GM18499 (cell line): ENCODE results near the gene SHBG.
"Not testable (repeated sequence)": the region's sequence is repeated elsewhere in the genome, so short reads cannot be mapped to it uniquely, and the experiment has no call there.

ENCODE experiments used
- ATAC-seq: cut with Tn5 transposase; IDR thresholded peaks from one replicate; pipeline ENCODE4 v1.9.1; 2021; ENCODE audit warnings: moderate number of reproducible peaks; ENCODE audit not compliant: insufficient read depth, unreplicated experiment

The SHBG gene

GRCh38 chr17:7611635-7612293 is 18.2 kb upstream of the SHBG start:
- ATAC-seq = no peak

DNA sequence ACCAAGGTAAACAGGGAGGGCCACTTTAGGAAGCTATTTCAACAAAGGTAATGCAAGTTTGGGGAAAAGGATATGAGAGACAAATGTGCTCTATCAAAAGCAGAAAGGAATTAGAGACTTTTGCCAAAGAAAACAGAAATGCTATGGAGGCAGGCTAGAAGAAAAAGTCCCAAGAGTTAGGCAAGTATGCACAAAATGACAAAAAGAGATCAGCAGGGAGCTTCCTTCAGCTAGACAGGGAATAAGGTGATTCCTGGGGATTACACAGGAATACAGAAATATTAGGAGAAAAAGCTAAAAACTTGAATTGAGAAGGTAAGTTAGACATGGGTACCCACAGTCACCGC is 17.7 kb upstream of the SHBG start:
- no peak for ATAC-seq

DNA sequence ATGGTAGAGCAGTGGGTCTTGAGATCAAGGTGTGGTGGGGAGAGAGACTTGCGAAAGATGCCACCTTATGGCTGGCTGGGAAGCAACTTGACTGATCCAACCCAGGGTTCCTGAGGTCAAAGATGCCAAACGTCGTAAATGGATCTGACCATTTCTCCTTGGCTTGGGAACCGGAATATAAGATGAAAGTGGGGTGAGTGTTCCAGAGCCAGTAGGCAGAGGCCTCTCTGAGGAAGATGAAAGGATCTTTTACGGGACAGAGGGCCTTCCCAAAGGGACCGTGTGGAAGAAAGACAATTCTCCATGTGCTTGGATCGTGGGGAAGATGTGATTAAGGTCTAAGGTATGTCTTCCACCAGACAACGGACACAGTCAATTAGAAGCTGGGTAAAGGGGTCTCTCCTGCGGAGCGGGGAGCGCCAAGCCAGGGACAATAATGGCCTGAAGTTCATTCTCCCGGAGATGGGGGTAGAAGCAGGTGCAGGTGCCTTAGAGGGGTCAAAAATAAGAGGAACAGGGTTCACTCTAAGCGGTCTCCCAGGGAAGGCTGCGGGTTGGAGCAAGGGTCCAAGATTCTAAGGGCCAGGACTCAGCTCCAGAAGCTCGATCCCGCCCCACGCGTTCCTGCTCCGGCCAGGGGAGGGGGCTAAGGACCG is 16.0 kb upstream of the SHBG start:
- ATAC-seq = no peak

DNA sequence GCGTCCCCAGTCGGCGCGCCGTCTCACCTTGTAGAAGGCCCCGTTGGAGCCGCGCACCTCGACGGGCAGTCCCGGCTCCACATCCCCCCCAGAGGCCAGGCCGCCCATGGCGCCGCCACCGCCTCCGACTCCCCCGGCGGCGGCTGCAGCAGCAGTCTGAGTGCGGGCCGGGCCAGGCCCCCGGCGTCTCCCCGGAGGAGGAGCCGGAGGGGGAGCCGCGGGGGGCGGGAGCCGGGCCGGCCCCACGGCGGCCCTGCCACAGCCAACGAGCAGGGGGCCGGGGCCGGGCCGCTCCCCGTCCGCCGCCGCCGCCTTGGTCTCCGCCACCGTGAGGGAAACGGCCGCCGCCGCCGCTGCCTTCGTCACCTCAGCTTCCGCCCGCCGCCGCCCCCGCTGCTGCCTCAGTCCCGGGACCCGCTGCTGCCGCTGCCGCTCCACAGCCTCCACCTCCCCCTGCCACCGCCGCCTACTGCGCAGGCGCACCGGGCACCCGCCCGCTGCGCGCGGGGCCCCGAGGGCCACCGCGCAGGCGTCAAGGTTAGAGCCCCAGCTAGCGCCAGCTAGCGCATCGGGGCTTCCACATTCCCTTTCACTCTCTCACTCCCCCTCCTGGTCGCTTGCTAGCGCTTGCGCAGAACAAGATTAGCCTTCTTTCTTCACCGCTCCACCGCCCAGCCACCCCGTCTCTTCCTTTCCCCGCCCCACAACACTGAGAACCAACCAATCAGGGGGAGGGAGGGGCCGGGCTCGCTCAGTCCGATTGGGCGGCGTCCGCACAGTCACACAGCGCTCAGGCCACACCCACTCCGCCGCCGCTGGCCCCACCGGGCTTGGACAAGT is 15.3 kb upstream of the SHBG start, which contains the start of gene FXR2:
FXR2 (minus strand) TSS at position 473 of the 840 bp plus-strand sequence; CDS start at position 108, 365 bp downstream.
- peak; percentile 59 for ATAC-seq

GRCh38 chr17:7615265-7615747 is 14.6 kb upstream of the SHBG start:
- ATAC-seq = no peak

DNA sequence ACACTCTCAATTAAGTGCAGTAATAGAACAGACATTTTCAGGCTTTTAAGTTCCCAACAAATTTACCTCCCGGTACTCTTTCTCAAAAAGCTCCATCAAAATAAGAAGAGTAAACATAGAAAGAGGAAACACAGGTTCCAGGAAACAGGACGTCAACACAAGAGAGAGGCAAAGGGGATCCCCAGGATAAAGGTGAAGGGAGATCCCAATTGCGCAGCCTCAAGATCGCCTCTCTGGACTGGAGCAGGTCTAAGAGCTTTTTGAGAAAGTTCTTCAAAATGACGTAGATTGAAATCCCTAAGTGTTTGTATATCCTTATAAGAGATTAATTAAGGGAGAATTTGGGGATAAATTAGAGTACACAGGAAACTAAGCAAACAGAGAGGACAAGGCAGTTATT is 11.3 kb upstream of the SHBG start:
- no peak for ATAC-seq

- no peak for ATAC-seq
Observed at GRCh38 chr17:7620835-7621234, 9.1 kb upstream of the SHBG start.

GRCh38 chr17:7623661-7624060 is 6.3 kb upstream of the SHBG start:
- no peak for ATAC-seq

GRCh38 chr17:7625749-7626148 is 4.2 kb upstream of the SHBG start:
- ATAC-seq = not testable (repeated sequence)

DNA sequence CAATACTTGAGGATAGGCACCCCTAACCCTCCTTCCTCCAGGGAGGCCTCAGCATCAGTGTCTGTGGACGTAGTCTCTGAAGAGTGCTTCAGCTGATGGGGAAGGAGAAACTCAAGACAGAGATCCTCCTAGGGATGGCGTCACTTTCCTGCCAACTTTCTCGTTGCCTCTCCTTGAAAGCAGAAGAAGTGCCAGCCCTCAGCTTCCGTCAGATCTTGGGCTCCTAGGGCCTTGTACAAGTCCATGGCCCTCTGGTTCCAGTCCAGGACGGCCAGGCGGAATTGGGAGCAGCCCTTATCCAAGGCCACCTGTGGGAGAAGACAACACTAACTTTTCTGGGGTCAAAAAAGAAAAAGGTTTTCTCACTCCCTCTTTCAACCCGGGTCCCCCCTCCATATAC is 3.6 kb upstream of the SHBG start:
- no peak for ATAC-seq

DNA sequence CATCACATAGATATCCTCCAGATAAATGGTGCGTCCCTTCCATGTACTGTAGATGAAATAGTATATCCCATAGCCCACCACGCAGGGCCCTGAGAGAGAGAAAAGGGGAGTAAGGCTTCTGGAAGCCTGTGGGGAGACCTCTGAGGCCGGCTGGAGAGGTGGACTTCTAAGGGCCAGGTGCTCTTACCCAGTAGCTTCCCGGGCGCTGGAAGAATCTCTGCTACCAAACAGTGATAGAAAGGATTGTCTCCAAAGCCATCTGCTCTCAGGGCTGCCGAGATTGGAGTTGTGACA is 3.0 kb upstream of the SHBG start:
- no peak for ATAC-seq

DNA sequence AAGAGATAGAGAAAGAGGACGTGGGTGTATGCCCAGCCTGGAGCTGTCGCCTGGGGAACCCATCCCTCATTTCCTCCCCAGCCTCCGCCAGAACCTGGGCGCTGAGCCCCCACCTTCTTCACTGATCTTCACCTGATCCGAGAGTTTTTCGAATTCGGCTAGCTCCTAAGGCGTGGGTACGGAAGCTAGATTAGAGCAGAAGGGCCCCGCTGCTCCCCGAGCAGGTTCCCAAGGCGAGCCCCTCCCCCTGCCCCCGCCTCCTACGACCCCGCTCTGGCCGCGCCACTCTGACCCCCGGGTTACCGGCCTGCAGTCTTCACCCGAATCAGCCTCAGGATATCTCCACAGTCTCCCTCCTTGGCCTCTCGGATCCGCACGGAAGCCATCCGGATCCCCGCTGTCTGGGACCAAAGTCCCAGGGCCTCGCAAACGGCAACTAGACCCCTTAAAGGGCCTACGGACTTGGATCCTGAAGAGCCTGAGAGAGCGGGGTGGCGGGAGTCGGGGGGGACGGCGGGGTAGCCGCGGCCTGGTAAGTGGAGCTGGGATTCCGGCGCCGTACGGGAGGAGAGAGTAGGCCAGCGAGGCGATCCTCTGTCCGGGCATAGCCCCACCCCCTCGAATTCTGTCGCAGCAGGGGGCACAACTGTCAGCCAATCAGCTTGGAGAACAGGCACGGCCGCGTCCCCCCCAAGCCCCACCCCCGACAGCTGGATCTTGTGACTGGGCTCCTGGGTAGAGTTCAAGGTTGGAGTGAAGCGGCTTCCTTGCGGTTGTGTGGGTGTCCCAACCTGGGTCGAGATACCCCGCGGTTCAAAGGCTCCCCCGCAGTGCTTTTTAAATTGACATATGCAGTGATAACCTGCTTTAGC is 2.4 kb upstream of the SHBG start, which contains the start of gene SAT2:
SAT2 (minus strand) TSS at position 572 of the 872 bp plus-strand sequence; CDS start at position 386, 186 bp downstream.
- no peak for ATAC-seq

DNA sequence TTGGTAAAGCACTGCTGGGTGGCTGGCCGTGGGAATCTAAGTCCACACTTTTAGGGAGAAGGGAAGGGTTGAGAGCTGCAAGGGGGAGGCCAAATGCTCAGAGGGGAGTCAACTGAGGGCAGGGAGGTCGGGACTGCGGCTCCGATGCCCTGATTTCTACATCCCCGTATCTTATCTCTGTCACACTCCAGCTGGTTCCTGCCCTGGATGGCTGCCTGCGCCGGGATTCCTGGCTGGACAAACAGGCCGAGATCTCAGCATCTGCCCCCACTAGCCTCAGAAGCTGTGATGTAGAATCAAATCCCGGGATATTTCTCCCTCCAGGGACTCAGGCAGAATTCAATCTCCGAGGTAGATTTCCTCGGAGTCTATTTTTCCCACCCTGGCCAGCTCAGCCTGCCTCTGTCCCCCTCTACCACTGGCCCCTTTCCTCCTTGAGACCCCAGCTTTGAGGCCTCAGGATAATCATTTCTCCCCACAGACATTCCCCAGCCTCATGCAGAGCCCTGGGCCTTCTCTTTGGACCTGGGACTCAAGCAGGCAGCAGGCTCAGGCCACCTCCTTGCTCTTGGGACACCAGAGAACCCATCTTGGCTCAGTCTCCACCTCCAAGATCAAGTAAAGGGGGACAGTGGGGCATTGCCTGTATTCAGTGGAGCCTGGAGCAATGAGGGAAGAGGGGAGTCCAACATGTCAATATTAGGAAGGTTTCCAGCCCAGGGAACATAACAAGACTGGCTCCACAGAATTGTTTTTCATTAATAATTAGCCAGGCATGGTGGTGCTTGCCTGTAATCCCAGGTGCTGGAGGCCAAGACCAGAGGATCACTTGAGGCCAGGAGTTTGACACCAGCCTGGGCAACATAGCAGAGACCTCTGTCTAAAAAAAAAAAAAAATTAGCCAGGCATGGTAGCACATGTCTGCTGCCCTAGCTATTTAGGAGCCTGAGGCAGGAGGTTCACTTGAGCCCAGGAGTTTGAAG is 1.8 kb downstream of the SHBG start:
- ATAC-seq = no peak

- no peak for ATAC-seq
Observed at GRCh38 chr17:7632492-7632894, 2.6 kb downstream of the SHBG start.

GRCh38 chr17:7633093-7633492 is 3.2 kb downstream of the SHBG start:
- ATAC-seq = no peak

DNA sequence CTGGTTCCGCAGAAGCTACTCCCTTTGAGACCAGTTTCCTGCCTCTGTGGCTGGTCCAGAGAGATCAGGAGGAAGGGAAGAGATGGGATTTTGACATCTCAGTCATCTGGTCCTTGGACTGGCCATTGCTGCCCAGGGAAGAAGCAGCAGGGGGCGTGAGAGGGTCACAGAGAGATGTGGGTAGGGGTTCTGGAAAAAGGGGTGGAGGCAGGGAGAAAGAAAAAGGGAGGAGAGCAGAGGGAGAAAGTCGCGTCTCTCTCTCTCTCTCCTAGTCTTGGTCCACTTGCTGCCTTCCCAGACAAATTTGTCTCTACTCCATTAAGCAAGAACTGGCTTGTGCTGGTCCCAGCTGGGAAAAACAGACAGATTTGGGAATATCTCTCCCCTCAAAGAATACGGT is 4.4 kb downstream of the SHBG start:
- no peak for ATAC-seq

DNA sequence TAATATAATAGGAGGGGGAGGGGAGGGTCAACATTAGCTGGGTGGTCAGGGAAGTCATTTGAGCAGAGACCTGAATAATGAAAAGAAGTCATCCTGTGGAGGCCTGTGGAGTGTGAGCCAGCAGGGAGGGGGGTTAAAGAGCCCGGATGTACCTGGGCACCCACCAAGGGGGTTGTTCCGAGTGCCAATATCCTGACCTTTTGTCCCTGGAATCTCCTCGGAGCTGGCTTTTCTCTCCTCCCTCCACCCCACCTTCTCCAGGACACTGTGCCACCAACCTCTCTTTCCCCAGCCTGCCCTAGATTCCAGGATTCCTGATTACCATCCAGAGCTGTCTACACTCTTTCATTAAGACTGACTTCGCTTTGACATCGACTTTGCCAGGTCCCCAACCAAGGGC is 6.2 kb downstream of the SHBG start:
- ATAC-seq = no peak

- ATAC-seq = no peak
Observed at GRCh38 chr17:7640783-7641182, 10.8 kb downstream of the SHBG start.

DNA sequence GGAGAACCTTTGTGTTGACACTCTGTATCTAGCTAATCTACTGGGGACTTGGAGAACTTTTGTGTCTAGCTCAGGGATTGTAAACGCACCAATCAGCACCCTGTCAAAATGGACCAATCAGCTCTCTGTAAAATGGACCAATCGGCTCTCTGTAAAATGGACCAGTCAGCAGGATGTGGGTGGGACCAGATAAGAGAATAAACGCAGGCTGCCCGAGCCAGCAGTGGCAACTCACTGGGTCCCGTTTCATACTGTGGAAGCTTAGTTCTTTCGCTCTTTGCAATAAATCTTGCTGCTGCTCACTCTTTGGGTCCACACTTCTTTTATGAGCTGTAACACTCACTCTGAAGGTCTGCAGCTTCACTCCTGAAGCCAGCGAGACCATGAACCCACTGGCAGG is 11.7 kb downstream of the SHBG start:
- not testable (repeated sequence) for ATAC-seq
